Breast epithelium (tissue), 4 donors: ENCODE results near the gene PUM1. TPM values are rescaled to one million over a fixed set of nuclear protein-coding genes. Genes with fewer than 3 reads are reported as not detected.

Experiments
- DNase-seq, 2 donors: peaks; one replicate each; pipeline ENCODE4 v3.0.0-alpha.2; 2019; ENCODE audit warnings: low spot score in 2 of 2
- H3K27ac ChIP-seq, 2 donors: fragments of 200-600 bp; sonication (generic) in 1 of 2; one replicate each; pipeline ENCODE4 v1.5.1; 2016 to 2019; ENCODE audit warnings: mild to moderate bottlenecking in 1 of 2
- H3K27me3 ChIP-seq, 2 donors: fragments of 200-600 bp; sonication (generic) in 1 of 2; one replicate each; pipeline versions ENCODE4 v1.5.1 to v1.6.0; 2017 to 2019; ENCODE audit warnings: control low read depth in 1 of 2, mild to moderate bottlenecking in 1 of 2
- H3K36me3 ChIP-seq: fragments of 200-600 bp; one replicate; pipeline ENCODE4 v1.5.1; 2019
- H3K4me1 ChIP-seq, 2 donors: fragments of 200-600 bp; sonication (generic); one replicate each; pipeline ENCODE4 v1.5.1; 2016 to 2019; ENCODE audit warnings: control low read depth in 1 of 2
- H3K4me3 ChIP-seq, 3 donors: fragments of 200-600 bp; sonication (generic); 1 replicate in 2 of 3; 2 replicates in 1 of 3; pipeline ENCODE4 v1.5.1; 2016 to 2019; ENCODE audit warnings: mild to moderate bottlenecking in 3 of 3, moderate library complexity in 2 of 3
- H3K9me3 ChIP-seq, 2 donors: fragments of 200-600 bp; sonication (generic) in 1 of 2; one replicate each; pipeline ENCODE4 v1.5.1; 2016 to 2019; ENCODE audit warnings: control low read depth in 1 of 2
- CTCF ChIP-seq, 3 donors: fragments of 450-650 bp; IDR thresholded peaks; one replicate each; pipeline ENCODE4 v1.5.1; 2016 to 2017; ENCODE audit warnings: antibody characterized with exemption in 3 of 3, mild to moderate bottlenecking in 3 of 3, moderate library complexity in 3 of 3
- POLR2A ChIP-seq: fragments of 450-650 bp; IDR thresholded peaks from one replicate; pipeline ENCODE4 v1.6.1; 2016; ENCODE audit warnings: antibody characterized with exemption, mild to moderate bottlenecking, moderate library complexity
- POLR2AphosphoS5 ChIP-seq, 3 donors: sonication (generic); formaldehyde crosslinking; IDR thresholded peaks; one replicate each; pipeline ENCODE4 v1.6.1; 2017; ENCODE audit warnings: antibody characterized with exemption in 3 of 3
- intact Hi-C: fragments of 100-400 bp; cut with DNase I; formaldehyde crosslinking; loops from one replicate; pipeline ENCODE4 v1.15.1; 2023; ENCODE audit warnings: low total_unique reads
- total RNA-seq, 3 donors: library from RNA; depleted of rRNA; stranded (reverse); fragments of >200 nt; gene quantifications; one replicate each; pipeline ENCODE4 v1.1.0, GENCODE V29; 2016

Gene PUM1
- total RNA-seq, 3 donors from 2014 or later, result 93.8 to 149 (median 116) TPM

DNA sequence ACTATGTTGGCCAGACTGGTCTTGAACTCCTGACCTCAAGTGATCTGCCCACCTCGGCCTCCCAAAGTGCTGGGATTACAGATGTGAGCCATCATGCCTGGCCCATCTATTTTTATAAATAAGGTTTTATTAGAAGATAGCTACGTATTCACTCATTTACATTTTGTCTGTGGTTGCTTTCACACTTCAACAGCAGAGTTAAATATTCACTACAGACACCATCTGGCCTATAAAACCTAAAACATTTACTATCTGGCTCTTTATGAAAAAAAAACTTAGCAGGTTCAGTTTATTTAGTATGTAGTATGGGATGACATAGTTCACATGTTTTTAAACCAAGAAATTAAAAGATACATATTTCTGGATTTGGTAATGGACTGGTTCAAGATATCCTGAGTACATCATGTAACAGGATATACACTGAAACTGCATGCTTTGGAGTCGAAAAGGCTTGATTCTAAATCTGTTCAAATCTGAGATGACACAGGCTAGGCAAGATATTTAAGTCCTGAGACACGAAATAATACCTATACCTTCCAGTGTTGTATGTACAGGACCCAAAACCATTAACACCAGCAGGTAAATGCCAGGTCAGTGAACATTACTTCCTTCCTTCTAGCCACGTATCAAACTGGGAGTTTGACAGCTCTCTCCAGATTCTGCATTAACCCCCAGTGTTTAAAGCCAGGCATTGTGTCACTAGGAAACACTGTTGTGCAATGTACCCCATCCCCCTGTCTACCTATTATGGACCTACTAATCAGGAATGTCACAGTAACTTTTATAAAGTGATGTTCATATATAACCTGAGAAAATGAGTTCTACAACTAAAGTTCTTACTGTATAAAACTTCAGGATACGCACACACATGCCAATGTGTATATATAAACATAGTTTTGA is 102.7 kb downstream of the PUM1 start:
- H3K4me3 ChIP-seq, result no peak overlapping the region
- intact Hi-C loops, result no loop called here
- TF ChIP-seq POLR2AphosphoS5 (IDR thresholded peaks at IDR 0.05) (no peak), CTCF (IDR thresholded peaks at IDR 0.05) (no peak), POLR2A (no peak)
- no peaks in the 10 kb centered on the region for H3K4me1 ChIP-seq
- H3K27ac ChIP-seq, result no peak overlapping the region
- H3K27me3 ChIP-seq, result no peaks in the 10 kb centered on the region
- H3K9me3 ChIP-seq, result no peaks in the 10 kb centered on the region
- H3K36me3 ChIP-seq, result no peaks in the 10 kb centered on the region
- DNase-seq, result no peak

GRCh38 chr1:30957560-30958222 is 107.8 kb downstream of the PUM1 start:
- no peak overlapping the region for H3K4me3 ChIP-seq
- H3K27ac ChIP-seq, result no peak overlapping the region
- intact Hi-C loops, result no loop called here
- DNase-seq, result no peak
- H3K9me3 ChIP-seq, result no peaks in the 10 kb centered on the region
- TF ChIP-seq POLR2AphosphoS5 (IDR thresholded peaks at IDR 0.05) (no peak), CTCF (IDR thresholded peaks at IDR 0.05) (no peak), POLR2A (no peak)
- H3K27me3 ChIP-seq, result no peaks in the 10 kb centered on the region
- H3K36me3 ChIP-seq, result no peaks in the 10 kb centered on the region
- H3K4me1 ChIP-seq, result no peaks in the 10 kb centered on the region

GRCh38 chr1:30955448-30956015 is 110.0 kb downstream of the PUM1 start:
- Histone ChIP-seq H3K9me3 (no peaks in the 10 kb centered on the region), H3K36me3 (no peaks in the 10 kb centered on the region), H3K4me3 (no peak overlapping the region), H3K27ac (no peak overlapping the region), H3K27me3 (no peaks in the 10 kb centered on the region), H3K4me1 (no peaks in the 10 kb centered on the region)
- intact Hi-C loops, result no loop called here
- no peak for TF ChIP-seq CTCF (IDR thresholded peaks at IDR 0.05)
- TF ChIP-seq POLR2AphosphoS5 (IDR thresholded peaks at IDR 0.05), result no peak
- TF ChIP-seq POLR2A, result no peak
- no peak for DNase-seq

- intact Hi-C loops, result no loop called here
- DNase-seq, result no peak
- H3K27ac ChIP-seq, result no peak overlapping the region
- H3K36me3 ChIP-seq, result peaks cover under 1% of the 10 kb centered on the region
- no peak overlapping the region for H3K4me3 ChIP-seq
- H3K27me3 ChIP-seq, result no peaks in the 10 kb centered on the region
- H3K9me3 ChIP-seq, result no peaks in the 10 kb centered on the region
- TF ChIP-seq POLR2A (no peak), POLR2AphosphoS5 (IDR thresholded peaks at IDR 0.05) (no peak), CTCF (IDR thresholded peaks at IDR 0.05) (no peak)
- no peaks in the 10 kb centered on the region for H3K4me1 ChIP-seq
These were observed 111.8 kb downstream of the PUM1 start for GRCh38 chr1:30953685-30954084.

- Histone ChIP-seq H3K9me3 (no peaks in the 10 kb centered on the region), H3K27me3 (no peaks in the 10 kb centered on the region), H3K4me3 (no peak overlapping the region), H3K36me3 (peaks cover 6% of the 10 kb centered on the region), H3K27ac (no peak overlapping the region), H3K4me1 (no peaks in the 10 kb centered on the region)
- no peak for DNase-seq
- TF ChIP-seq POLR2A (no peak), CTCF (IDR thresholded peaks at IDR 0.05) (no peak), POLR2AphosphoS5 (IDR thresholded peaks at IDR 0.05) (no peak)
- intact Hi-C loops, result no loop called here
These were observed 113.4 kb downstream of the PUM1 start for GRCh38 chr1:30952098-30952497.
